Measurements from ENCODE around the gene SLC9A9.

DNA sequence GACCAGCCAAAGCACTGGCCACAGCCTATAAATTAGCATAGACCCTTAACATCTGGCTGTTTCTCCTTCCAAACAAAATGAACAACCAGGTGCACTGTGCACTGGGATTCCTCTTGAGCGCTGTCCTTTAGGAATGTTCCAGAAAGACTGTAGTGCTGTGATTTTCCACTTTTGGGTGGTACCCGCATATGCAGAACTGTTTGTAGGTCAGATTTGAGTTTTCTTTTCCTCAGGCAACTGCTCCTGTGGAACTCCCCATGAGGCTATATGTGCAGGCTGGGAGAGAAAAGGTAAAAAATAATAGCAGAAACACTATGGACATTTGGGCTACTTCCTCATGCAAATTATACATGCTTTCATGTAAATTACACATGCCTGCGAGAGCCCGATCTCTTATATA, 589.6 kb downstream of the SLC9A9 start:
- TF ChIP-seq, protein P1, sequence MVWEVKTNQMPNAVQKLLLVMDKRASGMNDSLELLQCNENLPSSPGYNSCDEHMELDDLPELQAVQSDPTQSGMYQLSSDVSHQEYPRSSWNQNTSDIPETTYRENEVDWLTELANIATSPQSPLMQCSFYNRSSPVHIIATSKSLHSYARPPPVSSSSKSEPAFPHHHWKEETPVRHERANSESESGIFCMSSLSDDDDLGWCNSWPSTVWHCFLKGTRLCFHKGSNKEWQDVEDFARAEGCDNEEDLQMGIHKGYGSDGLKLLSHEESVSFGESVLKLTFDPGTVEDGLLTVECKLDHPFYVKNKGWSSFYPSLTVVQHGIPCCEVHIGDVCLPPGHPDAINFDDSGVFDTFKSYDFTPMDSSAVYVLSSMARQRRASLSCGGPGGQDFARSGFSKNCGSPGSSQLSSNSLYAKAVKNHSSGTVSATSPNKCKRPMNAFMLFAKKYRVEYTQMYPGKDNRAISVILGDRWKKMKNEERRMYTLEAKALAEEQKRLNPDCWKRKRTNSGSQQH (CRISPR knock-in tag; IDR thresholded peaks at IDR 0.05): no peak
- TF ChIP-seq MAZ (CRISPR knock-in tag; conservative IDR thresholded peaks at IDR 0.05 in 1 of 2, IDR thresholded peaks at IDR 0.05 in 1 of 2) (no peak), CTCF (IDR thresholded peaks at IDR 0.05 in 2 of 3, conservative IDR thresholded peaks at IDR 0.05 in 1 of 3; ENCODE audit: insufficient read depth in 2 of 3, low read depth in 1 of 3, low read length in 3 of 3) (no peak), EP300 (IDR thresholded peaks at IDR 0.05; ENCODE audit: low read length) (no peak), NRF1 (conservative IDR thresholded peaks at IDR 0.05 in 1 of 2, IDR thresholded peaks at IDR 0.05 in 1 of 2) (no peak), SPI1 (IDR thresholded peaks at IDR 0.05; ENCODE audit: borderline replicate concordance, low read depth, low read length) (no peak)
